HPDE6-E6E7 (cell line): ENCODE data around the gene RRAGC.
A peak's percentile ranks its signal among the peaks of the same experiment; 100 is the strongest.

Source experiments
- DNase-seq: peaks from one replicate; pipeline ENCODE4 v3.0.0; 2011; ENCODE audit warnings: missing footprints; ENCODE audit errors: extremely low spot score

RRAGC gene, protein sequence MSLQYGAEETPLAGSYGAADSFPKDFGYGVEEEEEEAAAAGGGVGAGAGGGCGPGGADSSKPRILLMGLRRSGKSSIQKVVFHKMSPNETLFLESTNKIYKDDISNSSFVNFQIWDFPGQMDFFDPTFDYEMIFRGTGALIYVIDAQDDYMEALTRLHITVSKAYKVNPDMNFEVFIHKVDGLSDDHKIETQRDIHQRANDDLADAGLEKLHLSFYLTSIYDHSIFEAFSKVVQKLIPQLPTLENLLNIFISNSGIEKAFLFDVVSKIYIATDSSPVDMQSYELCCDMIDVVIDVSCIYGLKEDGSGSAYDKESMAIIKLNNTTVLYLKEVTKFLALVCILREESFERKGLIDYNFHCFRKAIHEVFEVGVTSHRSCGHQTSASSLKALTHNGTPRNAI

DNA sequence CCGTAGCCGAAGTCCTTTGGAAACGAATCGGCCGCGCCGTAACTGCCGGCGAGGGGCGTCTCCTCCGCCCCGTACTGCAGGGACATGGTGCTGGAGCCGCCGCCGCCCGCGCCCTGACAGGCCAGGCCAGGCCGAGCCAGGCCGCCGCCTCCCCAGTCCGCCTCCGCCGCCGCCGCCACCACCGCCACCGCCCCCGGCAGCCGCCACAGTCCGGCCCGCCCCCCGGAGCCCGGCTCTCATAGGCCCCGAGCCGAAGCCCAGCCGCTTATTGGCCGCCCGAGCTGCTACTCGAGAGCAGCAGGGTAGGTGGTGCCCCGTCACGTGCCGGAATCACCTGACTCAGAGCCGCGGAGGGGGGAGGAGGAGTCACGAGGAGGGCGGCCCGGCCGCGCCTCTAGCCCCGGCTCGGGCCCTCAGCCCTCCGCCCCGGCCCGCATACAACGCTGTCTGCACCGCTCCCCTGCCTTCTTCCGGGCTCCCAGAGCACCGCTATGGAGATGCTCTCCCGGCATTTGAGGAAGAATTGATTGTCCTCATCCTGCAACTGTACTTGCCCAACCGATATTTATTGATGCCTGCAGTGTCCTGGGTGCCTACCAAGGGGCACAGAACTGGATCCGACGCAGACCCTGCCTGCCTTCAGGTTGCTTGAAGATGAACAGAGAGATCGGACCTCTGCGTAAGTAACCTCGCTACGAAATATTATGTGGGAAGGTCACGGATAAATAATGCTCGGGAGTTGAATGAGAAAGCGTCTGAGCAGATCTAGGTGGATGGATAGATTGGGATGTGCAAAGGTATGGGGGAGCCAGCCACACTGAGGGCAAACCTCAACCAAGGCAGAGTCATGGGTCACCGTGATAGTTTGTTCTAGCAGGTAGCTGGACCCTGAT is at the start of gene RRAGC:
Gene RRAGC, minus strand, starts transcription at position 212 of the 893 bp plus-strand sequence. Its CDS starts 126 bp downstream, at position 86.
- DNase-seq = peak; percentile 100

DNA sequence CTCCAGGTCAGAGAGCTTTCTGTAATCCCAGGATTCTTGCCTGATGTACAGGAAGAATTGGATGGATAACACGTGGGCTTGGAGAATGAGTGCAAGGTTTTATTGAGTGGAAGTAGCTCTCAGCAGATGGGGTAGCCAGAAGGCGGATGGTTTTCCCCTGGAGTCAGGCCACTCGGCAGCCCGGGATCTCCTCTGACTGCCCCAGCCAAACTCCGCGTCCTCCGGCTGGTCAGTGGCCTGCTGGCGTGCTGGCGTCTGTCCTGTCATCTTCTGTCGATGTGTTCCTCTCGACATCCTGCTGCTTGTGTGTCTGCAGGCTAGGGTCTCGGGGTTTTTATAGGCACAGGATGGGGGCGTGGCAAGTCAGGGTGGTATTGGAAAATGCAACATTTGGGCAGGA is 49.2 kb upstream of the RRAGC start:
- DNase-seq = no peak

DNA sequence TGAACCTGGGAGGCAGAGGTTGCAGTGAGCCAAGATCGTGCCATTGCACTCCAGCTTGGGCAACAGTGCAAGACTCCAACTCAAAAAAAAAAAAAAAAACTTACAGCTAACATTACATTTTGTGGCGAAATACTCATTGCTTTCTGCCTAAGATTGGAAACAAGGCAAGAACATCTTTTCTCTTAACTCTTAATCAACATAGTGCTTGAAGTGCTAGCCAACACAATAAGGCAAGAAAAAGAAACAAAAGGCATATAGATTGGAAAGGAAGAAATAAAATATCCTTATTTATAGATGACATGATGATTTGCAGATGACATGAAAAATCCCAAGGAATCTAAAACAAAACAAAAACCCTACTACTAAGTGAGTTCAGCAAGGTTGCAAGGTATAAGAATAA is 46.4 kb upstream of the RRAGC start:
- no peak for DNase-seq

DNA sequence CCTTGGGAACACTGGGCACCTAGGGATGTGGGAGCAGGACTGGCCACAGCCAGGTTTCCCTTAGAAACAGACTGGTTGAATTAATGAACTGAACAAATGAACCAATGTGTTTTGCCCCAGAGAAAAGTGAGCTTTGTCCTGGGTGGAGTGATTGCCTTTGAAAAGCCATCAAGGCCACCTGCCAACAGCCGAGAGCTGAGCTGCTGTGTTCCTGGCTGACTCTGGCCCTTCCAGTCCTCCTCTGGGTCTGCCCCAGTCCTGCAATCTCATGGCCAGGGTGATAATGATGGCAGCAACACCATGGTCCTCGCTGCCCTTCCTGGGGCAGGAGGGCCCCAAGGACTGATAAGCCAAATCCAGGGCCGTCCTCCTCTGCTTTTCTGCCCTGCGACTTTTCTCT is 40.0 kb upstream of the RRAGC start:
- DNase-seq = no peak

DNA sequence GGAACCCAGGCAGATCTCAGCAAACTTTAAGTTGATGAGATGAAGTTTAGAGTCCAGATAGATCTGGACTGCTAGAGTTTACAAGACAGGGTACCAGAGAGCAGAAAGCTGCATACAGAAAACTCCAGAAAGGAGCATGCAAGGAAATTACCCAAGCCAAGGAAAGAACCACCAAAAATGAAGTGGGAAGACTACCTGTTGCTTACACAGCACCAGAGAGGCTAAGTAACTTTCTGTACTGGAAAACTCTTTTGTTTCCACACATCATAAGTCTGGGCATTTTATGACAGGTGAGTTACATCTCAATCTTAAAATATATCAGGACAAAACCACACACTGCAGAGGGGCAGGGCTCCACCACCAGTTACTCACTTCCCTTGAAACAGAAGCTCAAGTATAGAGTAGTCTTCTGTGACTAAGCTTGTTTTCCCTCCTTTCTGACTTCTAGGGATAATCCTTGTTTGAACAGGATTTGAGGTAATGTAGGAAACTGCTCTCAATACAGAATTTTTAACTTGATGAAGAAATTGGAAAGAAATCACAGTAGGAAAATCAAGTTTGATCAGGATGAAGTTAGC is 39.2 kb upstream of the RRAGC start:
- DNase-seq = peak; percentile 21

DNA sequence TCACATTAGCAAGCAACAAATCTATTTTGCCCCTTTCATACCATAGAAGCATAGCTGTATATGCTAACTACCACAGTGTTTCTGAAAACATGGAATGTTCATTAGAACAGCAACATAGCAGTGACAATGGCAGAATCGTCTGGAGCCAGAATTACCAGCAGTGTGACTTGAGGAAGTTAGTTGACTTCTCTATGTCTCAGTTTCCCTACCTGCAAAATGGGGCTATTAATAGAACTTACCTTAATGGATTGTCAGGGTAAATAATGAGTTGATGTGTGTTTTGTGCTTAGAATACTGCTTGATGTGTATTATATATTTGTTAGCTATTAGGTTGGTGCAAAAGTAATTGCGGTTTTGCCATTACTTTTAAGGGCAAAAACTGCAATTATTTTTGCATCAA is 36.6 kb upstream of the RRAGC start:
- no peak for DNase-seq

DNA sequence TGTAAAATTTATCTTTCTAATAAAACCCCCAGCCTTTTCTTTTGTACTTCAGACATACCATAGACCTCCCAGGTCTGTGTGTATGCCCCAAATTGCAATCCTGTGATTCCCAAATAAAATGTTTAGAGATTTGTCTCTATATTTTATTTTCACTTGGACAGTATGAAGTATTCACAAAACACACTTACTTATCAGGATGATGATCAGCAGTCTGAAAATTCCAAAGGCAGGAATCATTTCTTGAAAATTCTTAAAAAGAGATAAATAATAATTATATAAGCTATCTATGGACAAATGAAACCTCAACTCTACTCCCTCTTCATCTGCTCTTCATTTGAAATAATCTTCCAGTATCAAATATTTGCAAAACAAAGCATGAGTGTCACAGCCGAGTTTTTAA is 33.4 kb upstream of the RRAGC start:
- no peak for DNase-seq

DNA sequence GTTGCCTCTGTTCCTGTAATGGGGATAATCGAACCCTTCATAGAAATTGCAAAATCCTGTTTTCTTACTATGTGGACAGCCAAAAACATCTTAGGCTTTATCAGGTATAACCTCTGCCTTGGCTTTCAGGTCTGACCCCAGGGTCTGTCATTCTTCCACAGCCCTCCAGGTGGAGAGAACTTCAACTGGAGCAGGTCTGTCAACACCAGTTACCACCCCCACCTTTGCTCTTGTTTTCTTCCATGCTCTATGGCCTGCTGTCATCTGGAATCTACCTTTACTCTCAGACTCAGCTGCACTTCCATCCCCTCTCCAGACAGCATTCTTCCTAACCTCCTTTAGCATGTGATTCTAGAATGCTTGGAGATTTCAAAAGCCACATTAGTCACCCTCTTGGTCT is 32.2 kb upstream of the RRAGC start:
- no peak for DNase-seq

DNA sequence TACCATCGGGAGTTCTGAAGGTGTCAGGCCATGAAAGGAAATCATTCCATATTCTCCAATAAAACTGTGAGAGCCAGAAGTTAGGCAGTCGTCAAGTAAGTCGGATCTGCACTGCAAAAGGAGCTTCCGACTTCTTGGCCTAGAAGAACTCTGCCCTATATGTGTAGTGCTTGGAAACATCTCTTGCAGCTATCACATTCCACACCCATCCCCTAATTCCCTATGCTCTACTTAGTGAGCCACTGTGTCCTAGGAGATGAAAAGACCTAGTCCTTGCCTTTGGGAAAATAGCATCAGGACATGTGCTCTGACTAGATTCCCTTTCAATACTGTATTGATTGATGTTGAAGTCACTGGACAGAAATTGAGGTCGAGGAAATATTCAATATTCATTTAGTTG is 30.0 kb upstream of the RRAGC start:
- DNase-seq = no peak

DNA sequence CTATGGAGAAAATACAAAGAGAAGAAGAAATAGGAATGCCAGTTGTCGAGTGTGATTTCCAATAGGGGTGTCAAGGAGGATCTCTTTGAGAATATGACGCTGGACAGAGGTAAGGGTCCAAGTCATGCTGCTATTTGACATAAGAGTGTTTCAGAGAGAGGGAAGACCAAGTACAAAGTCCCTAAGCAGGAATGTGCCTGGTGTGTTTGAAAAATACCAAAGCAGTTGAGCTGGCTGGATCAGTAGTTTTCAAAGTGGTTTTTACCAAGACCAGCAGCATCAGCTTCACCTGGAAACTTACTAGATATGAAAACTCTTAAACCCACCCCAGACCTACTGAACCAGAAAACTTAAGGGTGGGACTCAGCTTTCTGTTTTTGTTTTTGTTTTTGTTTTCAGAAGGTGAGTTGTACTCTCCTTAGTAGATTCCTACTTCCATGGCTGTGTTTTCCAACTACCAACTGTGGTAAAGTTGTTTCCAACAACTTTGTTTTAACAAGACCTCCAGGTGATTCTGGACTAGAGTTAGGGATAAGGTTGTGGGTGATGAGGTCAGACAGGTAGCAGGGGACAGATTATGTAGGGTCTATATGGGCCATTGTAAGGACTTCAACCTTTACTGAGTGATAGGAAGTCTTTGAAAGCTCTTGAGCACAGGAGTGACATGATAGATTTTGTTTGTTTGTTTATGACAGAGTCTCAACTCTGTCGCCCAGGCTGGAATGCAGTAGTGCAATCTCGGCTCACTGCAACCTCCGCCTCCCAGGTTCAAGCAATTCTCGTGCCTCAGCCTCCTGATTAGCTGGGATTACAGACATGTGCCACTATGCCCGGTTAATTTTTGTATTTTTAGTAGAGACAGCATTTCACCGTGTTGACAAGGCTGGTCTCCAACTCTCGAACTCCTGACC is 29.1 kb upstream of the RRAGC start:
- no peak for DNase-seq

DNA sequence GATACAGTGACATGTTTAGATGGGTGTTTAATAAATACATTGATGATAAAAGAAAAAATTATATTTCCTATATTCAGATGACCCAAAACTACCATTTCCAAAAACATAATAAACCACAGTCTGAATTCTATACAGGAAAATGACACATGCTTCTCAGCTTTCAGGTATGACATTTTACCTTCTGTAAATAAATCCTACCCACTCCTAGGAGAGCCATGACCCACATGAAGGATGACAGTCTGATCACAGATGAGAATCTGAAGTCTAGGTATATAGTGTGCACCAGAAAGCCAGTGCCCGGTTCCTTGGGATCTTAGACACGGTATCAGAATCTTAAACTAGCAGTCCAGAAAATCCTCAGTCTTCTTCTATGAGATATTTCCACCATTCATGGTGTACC is 25.5 kb upstream of the RRAGC start:
- DNase-seq = no peak

DNA sequence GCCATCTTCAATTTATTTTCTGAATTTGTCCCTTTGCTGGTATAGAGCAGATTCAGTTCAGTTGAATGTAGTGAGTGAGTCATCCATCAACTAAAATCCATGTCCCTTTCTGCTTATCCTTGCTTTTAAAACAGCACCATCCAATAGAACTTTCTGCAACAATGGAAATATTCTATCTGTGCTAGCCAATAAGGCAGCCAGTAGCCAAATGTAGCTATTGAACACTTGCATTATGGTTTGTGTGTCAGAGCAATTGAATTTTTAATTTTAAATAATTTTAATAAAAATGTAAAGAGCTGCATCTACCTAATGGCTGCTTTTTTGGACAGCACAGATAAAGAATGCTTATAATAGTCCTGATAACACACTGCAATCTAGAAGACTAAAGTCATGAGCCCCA is 21.9 kb upstream of the RRAGC start, which contains the start of gene GJA9:
Gene GJA9, minus strand, starts transcription at position 101 of the 400 bp plus-strand sequence. CDS start 5,489 bp downstream, outside the sequence.
- no peak for DNase-seq

DNA sequence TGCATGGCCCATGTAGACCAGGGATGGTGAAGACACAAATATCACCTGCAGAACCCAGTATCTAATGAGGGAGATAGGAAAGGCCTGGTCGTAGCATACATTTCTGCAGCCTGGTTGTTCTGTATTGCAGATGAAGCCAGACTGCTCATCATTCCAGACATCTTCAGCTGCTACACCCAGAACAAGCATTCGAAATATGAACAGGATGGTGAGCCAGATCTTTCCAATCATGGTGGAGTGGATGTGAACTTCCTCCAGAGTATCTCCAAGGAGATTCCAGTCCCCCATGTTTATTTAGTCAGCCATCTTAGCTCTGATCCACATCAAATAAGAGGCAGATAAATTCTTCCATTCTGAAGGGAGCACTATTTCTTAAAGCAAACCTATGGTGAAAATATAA is 16.2 kb upstream of the RRAGC start:
- DNase-seq = no peak

DNA sequence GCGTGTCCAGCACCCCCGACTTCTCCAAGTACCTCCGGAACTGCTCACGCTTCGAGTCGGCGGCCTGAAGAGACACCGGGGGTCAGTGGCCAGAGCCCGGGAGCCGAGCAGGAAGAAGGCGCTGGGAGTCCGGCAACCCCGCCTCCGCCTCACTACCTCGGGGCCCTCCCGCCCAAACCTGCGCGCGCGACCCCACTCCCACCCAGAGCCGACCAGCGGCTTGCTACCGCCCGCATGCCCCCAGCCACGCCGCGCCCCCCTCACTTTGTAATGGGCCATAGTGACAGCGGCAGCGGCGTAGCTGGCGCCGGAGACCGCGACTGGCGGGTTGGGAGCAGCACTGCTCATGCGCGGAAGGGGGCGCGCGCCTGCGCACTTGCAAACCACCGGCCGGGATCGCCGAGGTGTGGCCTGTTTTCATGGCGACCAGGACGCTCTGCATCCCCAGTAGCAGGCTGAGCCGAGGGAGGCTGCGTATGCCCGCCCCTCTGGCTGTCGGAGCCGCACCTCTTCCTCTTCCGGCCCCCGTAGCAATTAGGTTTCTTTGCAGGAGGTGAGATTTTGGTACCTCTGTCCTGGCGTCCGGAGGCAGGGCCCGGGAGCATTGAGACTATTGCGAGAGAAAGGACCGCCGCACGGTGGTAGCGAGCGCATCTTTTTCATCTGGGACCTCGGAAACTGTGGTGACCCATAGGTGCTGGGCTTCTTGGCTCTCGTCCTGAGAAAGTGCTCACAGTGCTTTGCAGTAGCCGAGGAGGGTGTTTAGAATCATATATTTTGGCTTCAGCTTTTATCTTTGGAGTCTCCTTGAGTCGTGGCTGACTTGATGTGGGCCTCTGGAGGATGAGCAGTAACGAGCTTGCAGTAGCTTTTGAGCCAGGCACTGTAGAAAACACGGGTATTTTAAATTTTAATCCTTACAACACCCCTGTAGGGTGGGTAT is 13.7 kb upstream of the RRAGC start, which contains the start of gene MYCBP:
Gene MYCBP, minus strand, starts transcription at position 322 of the 943 bp plus-strand sequence. Its CDS starts 43 bp downstream, at position 279.
- DNase-seq = peak; percentile 99

DNA sequence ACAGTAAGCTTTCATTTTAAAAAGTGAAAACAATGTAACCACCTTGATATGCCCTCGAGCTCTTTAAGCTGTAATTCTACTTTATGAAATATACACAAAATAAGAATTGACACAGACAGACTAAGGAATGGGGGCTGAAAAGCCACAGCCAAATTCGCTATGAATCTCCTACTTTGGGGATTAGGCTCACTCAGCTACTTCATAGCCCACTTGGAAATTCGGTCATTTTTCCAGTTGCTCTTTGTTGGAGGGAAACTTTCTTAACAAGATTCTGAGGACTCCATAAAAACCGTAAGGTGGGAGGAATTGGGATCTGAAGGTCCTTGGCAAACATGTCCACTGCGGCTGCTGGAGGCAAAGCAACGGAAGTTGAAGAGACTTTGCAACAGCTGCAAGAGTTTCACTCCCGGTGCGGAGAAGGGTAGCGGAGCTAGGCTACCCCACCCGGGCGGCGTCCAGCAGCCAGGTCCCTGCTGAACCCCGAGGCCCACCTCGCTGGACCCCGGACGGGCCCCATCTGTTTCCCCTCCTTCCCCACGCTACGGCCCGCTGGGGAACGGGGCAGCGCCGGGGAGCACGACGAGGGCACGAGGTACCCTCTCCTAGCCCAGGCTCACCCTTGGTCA is 12.9 kb upstream of the RRAGC start:
- peak; percentile 23 for DNase-seq

DNA sequence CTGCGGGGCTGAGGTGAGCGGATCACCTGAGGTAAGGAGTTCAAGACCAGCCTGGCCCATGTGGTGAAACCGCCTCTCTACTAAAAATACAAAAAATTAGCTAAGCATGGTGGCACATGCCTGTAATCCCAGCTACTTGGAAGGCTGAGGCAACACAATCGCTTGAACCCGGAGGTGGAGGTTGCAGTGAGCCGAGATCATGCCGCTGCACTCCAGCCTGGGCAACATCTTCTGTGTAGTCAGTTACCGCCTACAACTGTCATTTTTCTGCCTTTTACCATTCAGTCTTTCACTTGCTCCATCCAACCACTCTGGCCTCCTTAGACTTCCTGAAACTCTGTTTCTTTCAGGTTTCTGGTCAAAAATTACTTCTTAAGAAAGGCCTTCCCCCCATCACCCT is 11.4 kb upstream of the RRAGC start:
- no peak for DNase-seq

DNA sequence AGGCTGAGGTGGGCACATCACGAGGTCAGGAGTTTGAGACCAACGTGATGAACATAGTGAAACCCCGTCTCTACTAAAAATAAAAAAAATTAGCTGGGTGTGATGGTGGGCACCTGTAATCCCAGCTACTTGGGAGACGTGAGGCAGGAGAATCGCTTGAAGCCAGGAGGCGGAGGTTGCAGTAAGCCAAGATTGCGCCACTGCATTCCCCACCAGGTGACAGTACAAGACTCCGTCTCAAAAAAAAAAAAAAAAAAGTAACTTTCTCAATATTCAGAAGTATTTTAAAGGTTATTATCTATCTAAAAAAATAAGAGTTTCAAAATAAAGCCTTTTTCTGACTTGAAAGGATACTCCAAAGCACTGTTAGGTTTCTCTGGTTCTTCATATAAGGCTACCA is 7.6 kb upstream of the RRAGC start:
- no peak for DNase-seq

DNA sequence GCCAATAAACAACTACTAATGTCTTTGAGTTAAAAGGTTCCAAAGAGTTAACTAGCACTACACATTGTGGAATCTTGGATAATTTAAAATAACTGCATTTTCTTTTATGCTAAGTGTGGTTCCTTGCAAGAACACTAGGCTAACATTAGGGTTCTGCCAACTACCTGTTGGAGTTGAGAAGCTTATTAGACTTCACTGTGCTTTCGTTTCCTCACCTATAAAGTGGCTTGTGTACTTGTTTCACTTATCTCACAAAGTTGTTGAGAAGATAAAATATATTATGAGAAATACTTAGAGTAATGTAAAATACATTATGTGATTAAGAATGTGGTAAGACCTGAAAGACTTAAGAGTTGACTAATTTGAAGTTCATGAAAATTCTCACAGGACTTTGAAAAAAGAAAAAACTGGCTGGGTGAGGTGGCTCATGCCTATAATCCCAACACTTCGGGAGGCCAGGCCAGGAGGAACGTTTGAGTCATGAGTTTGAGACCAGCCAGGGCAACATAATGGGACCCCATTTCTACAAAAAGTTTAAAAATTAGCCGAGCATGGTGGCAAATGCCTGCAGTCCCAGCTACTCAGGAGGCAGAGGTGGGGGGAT is 5.6 kb upstream of the RRAGC start:
- no peak for DNase-seq

DNA sequence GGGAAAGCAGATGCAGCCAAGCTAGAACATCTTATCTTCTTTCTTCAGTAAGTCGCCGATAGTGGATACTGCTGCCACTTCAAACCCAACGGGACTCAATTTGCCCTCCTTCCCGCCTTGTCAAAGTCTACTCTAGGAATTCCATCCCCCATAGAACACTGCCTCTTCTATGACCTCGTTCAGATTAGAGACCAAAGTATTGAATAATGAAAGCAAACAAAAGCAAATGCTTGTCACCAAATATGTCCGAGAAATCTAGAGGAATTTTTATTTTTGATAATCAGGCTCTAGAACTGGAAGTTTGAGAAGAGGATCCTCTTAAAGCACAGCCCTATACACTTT is 853 bp upstream of the RRAGC start:
- DNase-seq = no peak
